GM19467 (cell line): ENCODE results near the gene LYPLAL1.
A peak's percentile ranks its signal among the peaks of the same experiment; 100 is the strongest.

Experiments
- ATAC-seq: cut with Tn5 transposase; IDR thresholded peaks from one replicate; pipeline ENCODE4 v1.9.1; 2021; ENCODE audit warnings: mild to moderate bottlenecking, moderate library complexity; ENCODE audit not compliant: unreplicated experiment

Gene LYPLAL1

DNA sequence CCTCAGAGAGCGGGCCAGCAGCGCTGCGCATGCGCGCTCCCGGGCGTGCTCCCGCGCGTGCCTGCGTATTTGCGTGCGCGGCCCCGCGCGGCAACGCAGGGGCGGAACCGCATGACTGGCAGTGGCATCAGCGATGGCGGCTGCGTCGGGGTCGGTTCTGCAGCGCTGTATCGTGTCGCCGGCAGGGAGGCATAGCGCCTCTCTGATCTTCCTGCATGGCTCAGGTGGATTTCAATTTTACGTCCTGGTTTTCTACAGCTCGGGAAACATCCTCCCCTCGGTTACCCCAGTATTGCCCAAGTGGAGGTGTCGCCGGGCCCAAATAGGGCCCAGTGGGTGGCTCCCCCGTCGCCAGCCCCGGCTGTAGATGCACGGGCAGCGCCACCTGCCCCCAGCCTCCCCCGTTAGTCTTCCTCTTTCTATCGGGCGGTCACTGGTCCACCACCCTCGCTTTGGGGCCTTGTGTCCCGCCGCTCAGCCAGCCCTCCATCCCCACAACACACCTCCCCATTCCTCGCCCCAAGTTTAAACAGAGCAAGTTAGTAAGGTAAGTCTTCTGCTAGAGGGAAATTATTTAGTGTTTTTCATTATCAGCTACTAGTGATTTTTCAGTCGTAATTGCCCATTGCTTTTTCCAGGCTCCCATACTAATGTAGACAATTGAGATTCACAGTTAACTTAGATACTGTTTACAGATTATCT is at the start of gene LYPLAL1:
TSS of gene LYPLAL1 (plus strand) at position 121 of the 702 bp plus-strand sequence. CDS start at position 134, 13 bp downstream.
- ATAC-seq: peak; percentile 68

DNA sequence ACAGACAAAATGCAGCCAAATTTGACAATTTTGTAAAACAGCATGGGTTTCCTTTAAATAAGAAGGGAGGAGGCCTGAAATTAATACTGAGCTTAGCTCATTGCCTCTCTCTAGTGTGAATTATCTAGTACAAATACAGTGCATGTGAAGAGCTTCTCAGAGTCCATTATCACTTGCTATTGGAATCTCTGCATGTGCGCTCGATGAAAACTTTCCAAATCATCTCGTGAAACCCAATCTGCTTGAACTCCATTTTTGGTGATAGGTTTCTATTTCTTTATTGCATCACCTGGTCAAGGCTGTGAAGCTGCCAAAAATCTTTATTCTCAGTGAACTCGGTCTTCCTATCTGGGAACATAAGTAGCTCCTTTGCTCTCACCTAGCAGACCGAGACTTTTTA is 49.5 kb upstream of the LYPLAL1 start:
- ATAC-seq: no peak

DNA sequence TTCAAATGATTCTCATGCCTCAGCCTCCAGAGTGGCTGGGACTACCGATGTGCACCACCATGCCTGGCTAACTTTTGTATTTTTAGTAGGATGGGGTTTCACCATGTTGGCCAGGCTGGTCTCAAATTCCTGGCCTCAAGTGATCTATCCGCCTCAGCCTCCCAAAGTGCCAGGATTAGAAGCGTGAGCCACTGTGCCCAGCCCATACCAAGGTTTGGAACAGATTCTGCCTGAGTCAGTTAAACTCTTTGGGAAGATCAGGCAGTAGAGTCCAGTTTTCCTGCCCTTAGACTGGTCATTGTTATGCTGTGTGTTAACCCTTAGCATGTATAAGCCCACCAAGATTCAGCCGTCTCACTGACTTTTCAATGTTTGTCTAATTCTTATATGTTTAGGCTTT is 48.3 kb upstream of the LYPLAL1 start:
- no peak for ATAC-seq

DNA sequence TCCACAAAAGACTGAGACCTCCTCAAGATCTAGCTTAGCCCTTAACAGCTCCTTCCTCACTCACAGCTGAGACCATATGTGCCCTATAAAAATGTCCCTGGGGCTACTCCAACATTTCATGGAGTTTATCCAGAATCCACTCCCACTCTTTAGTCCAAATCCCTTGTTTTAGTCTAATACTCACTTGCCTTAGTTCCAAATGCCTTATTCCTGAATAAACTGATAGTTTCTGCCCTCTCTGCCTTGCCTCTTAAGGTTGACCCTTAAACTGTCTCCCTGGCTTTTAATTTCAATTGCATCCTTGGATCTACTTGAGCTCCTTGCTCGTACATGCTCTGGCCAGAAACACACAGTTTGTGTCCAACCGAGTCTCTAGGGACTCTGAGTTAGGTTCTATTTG is 47.3 kb upstream of the LYPLAL1 start:
- ATAC-seq: no peak

DNA sequence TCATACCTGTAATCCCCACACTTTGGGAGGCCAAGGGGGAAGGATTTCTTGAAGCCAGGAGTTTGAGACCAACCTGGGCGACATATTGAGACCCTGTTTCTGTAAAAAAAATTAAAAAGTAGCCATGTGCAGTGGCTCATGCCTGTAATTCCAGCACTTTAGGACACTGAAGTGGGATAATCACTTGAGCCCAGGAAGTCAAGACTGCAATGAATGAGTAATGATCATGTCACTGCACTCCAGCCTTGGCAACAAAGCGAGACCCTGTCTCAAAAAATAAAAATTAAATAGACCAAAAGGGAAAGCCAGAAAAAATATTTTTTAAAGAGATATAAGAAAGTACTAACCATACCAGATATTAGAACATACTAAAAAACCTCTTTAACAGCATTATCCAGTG is 44.7 kb upstream of the LYPLAL1 start:
- no peak for ATAC-seq

DNA sequence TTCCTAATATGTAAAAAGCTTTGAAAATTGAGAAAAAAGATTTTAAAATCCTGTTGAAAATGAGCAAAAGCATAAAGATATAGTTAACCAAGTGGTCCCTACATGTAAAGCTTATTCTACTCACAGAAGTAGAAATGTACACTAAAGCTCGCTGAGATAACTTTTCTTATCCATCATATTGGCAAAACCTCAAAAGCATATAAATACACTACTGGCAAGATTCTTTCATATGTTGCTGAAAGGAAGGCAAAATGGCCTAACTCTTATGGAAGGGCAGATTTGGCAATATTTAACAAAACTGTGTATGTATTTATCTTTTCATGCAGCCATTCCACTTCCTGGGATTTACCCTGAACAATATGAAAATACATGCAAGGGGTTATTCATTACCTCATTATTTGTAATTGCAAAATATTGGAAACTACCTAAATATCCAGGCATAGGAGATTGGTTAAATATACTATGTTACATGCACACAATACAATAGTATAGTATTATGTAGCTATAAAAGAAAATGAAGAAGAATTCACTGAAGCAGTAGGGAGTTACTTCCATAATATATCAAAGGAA is 43.2 kb upstream of the LYPLAL1 start:
- no peak for ATAC-seq

DNA sequence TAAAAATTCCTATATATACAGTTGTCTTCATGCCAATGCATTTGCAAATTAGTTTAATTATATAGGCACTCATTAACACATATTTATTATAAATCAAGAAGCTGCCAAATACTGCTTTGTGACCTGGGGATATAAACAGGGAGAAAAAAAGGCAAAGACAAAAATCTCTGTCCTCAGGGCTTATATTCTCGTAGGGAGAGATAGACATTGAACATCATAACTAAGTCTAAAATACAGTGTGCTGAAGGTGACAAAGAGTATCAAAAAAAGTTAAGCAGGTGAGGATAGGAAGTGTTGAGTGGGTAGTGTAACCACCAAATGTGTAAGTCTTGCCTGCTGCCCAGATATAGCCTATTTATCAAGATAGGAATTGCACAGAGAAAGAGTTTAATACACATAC is 40.7 kb upstream of the LYPLAL1 start:
- ATAC-seq: no peak

DNA sequence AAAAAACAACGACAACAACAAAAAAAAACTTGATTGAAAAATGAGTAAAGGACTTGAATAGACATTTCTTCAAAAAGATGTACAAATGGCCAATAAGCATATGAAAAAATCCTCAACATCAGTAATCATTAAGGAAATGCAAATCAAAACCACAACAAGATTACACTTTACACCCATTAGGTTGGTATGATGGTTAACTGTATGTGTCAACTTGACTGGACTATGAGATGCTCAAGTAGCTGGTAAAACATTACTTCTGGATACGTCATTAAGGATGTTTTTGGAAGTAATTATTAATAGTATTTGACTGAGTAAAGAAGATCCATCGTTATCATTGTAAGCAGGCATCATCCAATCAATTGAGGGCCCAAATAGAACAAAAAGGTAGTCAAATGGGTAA is 34.9 kb upstream of the LYPLAL1 start:
- ATAC-seq: no peak

DNA sequence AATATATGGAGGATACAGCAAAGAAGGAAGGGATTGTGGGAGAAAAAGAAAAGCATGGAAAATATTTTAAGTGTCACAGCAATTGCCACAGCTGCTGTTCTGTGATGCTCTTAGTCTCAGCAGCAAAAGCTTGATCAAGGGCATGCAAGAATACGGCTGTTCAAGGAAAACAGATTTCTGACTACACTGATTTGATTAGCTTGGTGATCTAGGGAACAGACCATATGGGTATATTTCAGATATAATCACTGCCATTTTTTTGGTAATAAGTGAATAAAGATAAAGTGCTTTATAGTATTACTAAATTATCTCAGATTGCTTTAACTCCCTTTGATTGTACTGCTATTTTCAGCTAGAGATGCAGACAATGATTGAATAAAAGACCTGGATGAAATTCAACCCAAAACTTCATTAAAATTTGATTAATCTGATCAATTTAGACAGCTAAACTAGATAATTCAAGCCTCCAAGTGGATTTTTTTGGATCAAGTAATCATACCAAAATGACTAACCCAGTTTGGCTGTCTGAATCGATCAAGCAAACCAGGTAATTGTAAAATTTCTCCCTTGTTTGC is 33.3 kb upstream of the LYPLAL1 start:
- ATAC-seq: no peak

DNA sequence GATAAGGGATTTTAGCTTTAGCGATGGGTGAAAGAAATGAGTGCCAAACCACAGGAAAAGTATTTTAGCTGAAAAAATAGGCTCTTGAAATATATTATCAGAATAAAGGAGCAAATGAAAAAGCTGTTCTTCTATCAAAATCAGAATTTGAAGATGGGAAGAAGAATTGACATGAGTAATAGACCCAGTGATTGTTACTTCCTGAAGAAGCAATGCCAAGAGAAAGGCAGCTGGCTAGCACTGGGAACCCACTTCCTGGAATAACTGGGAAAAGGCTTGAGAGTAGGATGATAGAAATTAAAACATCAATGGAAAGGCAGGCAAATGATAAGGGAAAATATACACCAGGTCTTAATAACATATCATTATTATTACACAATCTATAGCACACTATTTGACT is 29.9 kb upstream of the LYPLAL1 start:
- no peak for ATAC-seq

DNA sequence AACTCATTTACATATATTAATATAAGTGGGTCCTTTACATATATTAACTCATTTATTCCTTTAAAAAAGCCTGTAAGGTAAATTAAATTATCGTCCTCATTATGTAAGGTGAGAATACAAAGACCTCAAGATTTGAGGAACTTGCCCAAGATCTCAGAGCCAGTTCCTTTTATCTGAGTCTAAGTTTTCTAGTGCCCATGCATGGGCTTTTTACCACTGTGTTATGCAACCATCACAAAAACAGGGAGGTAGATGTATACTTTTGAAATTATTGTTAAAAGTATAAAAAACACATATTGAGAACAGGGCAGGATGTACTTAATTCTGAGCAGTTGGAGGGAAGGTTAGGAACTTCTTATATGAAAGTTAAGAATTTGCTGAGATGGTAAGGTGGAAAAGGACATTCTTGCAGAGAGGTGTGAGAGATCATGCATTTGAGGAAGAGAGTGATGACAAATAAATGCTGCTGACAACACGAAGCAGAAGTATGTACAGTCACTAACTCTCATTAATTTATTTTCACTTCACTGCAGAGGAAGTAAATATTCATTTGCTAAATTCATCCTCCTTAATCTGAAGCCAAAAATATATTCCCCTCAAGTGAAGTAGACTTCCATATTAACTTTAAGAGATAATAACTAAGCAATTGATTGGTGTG is 28.9 kb upstream of the LYPLAL1 start:
- no peak for ATAC-seq

DNA sequence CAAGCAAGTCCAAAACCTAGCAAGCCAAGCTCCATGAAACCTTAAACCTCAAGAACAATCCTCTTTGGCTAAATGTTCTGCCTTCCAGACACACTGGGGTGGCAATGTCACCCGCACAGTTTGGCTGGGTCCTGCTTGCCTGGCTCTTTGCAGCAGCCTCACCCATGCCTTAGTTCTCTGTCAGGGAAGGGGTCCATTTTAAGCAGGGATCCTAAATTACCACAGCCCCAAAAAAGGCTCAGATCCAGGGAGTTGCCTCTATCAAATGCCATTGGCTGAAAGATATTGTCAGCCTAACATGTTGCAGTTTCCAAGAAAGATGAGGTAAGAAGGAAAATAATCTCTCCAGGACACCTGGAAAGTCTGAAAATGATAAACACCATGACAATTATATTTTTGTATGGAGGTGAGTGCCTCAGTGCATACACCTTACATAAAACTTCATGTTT is 26.1 kb upstream of the LYPLAL1 start:
- no peak for ATAC-seq

DNA sequence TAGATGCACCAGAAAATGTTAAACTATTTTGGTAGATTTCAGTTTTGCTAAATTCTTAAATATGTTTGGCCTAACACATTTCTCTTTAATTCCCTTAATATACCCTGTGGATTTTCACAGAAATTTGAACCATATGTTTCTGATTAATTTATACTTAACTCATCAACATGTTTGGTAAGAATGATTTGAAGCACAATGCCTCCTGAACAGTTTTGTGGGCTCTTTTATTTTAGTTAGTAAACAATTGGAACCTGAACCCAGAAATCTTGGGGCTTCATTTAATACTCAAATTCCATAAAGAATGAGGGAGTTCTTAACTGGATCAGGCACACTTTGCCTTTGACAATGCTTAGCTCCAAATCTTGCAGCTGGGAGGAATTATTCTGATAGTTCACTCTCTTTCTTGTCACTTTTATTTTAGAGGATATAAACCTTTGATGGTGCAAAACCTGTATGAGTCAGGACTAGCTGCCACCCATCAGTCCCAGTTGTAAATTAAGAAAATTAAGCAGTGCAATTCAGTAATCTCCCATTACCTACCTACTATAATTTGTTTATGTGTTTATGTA is 24.6 kb upstream of the LYPLAL1 start:
- ATAC-seq: no peak

DNA sequence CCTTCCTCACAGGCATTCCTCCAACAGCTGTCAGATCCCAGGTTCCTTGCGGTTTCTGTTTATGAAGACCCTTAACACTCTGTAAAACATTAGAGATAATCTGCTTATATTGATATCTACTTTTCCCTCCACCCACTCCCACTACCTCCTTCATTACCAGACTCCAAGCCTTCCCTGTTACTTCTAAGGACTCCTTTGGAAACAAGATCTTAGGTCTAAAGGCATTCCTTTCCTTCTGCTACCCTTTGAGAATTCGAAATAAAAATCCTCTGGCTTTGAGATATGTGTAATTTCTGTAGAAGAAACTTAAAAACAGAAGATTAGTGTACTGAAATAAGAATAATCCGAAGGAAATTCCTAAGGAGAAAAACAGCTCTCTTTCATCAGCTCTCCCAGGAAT is 23.7 kb upstream of the LYPLAL1 start:
- ATAC-seq: no peak

DNA sequence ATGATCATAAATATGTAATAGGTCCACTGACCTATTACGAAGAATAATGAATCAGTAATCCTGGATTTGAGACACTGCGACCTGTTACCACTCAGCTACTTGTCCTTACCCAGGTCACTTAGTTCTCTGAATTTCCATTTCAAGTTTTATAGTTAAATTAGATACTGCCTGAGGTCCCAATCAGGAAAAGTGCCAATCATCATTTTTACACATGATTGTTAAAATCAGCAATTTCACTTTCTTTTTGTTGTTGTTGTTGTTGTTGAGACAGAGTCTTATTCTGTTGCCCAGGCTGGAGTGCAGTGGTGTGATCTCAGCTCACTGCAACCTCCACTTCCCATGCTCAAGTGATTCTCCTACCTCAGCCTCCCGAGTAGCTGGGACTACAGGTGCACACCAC is 22.8 kb upstream of the LYPLAL1 start:
- no peak for ATAC-seq

DNA sequence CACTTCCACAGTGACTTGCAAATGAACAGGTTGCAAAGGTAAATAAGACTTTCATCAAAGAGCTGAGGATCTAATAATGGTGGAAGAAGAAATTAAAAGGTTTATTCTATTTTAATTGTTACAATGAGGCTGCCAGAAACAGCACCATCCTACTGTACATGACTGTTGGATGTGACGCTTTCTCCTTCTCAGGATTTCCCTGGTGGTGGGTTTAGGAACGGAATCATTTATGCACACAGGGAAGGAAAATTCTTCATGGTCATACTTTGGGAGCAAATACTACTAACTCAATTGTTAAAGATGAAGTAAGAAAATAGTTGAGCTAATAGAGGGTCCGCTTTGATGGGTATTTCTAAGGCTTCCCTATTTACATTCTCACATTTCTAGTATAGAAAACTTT is 22.2 kb upstream of the LYPLAL1 start:
- ATAC-seq: no peak

DNA sequence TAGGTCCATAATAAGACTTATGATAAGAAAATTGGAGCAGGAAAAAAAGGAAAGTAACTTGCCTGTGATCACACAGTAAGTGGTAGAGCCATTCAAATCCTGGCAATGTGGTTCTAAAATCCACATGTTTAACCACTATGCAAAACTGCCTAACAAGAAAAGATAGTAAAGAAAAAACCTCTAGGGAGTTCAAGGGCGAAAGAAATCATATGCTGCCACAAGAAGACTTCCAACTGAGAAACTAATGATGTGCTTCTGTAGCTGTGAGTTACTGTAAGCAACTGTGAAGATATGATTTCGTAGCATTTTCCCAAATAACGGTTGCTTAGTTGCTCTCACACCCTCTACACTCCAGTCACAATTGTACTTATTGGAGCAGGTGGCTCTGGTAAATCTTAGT is 20.9 kb upstream of the LYPLAL1 start:
- ATAC-seq: no peak

DNA sequence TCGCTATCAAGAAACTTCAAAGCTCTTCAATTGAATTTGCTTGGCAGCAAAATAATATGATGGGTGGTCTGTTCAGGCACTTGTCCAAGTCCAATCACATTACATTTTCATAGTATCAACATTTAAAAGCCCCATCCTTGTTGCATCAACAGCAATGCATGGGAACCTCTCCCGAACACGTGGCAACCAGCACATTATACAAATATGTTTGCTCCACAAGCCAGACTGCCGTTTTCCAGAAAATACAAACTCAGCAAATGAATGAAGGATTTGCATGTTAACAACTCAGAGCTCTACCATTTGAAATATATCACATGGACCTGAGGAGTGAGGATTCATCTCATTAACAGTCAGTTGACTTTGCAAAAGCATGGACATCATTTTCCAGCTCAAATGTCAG is 20.0 kb upstream of the LYPLAL1 start:
- no peak for ATAC-seq

DNA sequence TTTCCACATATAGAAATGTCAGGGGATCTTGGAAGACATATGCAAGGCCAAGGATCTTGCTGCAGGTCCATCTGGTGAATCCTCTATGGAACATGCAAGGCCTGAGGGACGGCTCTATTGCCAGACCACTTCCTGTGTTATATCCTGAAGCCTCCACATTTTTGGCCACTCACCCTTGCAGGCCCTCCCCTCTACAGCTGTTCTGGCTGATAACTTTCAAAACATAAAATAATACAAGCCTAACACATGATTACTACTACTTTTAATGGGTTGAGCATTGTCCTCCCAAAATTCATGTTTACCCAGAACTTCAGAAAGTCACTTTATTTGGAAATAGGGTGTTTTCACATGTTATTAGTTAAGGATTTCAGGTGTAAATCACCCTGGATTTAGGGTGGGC is 18.5 kb upstream of the LYPLAL1 start:
- ATAC-seq: no peak

DNA sequence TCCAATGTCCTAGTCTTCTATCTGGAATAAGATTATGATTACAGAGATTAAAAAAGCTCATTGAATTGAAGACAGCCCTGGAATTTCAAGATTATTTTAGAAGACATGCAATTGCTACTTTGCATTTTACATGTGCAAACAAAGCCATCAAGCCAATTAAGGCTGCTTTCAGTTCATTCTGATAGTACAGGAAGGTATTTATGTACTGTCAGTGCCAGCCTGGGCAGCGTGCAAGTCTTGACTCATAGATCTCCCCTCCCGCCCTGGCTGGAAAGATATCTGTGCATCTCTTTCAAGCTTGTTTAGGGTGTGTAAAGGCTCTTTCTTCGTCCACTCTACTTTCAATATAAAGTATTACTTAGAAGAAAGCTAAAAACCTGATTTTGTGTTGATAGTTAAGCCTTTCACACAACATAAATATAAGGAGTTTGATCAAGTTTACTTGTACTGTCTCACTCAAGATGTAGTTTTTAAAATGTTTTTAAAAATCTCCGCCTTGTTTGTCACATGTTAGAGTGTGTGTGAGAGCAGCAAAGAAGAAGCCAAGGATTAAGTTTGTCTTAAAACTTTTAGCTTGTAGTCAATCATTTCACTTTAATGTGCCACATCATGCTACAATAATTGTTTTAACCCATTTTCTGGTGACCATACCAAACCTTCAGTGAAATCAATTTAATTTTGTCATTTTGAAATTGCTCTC is 13.6 kb upstream of the LYPLAL1 start:
- ATAC-seq: peak; percentile 71

DNA sequence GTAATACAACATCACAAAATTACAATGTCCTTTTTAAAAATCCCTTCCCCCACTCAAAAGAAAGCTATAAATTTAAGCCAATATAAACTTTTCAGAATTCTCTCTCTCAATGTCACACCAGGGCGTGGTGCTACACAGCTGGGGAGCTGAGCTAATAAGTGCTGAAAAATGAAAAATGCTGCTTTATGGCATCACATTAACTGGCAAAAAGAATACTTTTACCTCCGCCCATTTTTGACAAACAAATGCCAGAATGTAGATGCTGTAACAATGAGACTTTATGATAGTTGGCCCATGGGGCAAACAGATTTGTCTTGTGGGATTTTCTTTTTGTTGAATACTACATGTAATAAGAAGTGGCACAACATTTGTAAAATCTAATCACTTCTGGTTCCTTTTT is 12.7 kb upstream of the LYPLAL1 start:
- ATAC-seq: no peak
